ENCODE measurements around the gene GSDME. TPM values are rescaled to one million over a fixed set of nuclear protein-coding genes. Genes with fewer than 3 reads are reported as not detected.

Gene GSDME
- total and polyA plus RNA-seq, 2 experiments from 2014 or later, result 35.1 to 48.1 TPM

GRCh38 chr7:24769851-24770250 is 12.6 kb upstream of the GSDME start:
- Histone ChIP-seq H3K36me3 (replicated peaks; ENCODE audit: insufficient read depth, low read depth) (no peaks in the 10 kb centered on the region), H2AFZ (no peak overlapping the region), H3K4me1 (ENCODE audit: insufficient read depth) (no peaks in the 10 kb centered on the region), H3K9me3 (ENCODE audit: low read depth) (no peaks in the 10 kb centered on the region), H3K79me2 (no peaks in the 10 kb centered on the region), H3K4me2 (no peak overlapping the region), H3K4me3 (no peak overlapping the region), H3K27ac (no peak overlapping the region), H3K27me3 (no peaks in the 10 kb centered on the region), H4K20me1 (ENCODE audit: insufficient read depth, poor library complexity, severe bottlenecking) (no peaks in the 10 kb centered on the region), H3K9me2 (replicated peaks; ENCODE audit: insufficient read depth) (no peaks in the 10 kb centered on the region)
- TF ChIP-seq, protein P1, sequence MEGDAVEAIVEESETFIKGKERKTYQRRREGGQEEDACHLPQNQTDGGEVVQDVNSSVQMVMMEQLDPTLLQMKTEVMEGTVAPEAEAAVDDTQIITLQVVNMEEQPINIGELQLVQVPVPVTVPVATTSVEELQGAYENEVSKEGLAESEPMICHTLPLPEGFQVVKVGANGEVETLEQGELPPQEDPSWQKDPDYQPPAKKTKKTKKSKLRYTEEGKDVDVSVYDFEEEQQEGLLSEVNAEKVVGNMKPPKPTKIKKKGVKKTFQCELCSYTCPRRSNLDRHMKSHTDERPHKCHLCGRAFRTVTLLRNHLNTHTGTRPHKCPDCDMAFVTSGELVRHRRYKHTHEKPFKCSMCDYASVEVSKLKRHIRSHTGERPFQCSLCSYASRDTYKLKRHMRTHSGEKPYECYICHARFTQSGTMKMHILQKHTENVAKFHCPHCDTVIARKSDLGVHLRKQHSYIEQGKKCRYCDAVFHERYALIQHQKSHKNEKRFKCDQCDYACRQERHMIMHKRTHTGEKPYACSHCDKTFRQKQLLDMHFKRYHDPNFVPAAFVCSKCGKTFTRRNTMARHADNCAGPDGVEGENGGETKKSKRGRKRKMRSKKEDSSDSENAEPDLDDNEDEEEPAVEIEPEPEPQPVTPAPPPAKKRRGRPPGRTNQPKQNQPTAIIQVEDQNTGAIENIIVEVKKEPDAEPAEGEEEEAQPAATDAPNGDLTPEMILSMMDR (IDR thresholded peaks at IDR 0.05; ENCODE audit: poor library complexity), result no peak
- no peak for TF ChIP-seq EZH2phosphoT487 (IDR thresholded peaks at IDR 0.05; ENCODE audit: low read depth, severe bottlenecking, unreplicated experiment)
- no peak for TF ChIP-seq EZH2 (IDR thresholded peaks at IDR 0.05; ENCODE audit: borderline replicate concordance)
- DNase-seq (ENCODE audit: low spot score), result no peak
- WGBS (ENCODE audit: low lambda C conversion rate, missing lambda C conversion rate), result 92% methylated on average over 2 of the region's 2 CpGs

DNA sequence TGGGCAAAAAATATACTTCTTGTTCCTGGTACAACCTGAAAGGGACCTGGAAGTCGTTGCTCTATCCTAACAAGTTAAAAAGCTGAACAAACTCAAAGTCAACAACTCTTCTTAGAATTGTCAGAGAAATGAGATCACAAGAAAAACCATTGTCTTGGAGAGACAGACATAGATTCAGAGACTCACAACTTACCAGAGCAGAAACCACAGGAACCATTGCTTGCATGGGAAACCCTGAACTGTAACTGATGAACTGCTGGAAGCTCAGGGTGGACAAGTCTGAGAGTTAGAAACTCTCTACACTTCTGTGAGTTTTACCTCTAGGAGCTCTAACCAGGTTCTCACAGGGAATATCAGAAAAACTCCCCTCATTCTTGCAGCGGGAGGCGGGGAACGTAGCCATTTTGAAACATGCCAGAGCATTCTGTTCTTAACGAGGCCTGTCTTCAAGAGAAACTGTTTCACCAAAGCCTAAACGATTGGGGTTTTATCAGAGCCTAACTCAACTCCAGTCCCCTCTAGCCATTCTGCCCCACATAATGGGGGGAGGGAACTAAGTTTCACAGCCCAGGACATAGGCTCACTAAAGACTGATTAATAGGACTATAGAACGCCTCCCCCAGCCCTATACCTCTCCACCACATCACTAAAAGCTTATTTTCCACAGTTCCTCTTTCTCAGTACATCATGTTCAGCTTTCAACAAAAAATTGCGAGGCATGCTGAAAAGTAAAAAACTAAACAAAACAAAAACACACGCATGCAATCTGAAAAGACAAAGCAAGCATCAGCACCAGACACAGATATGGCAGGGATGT is 12.0 kb upstream of the GSDME start:
- no peak overlapping the region for H2AFZ ChIP-seq
- no peak overlapping the region for H3K4me2 ChIP-seq
- DNase-seq (ENCODE audit: low spot score), result no peak
- no peaks in the 10 kb centered on the region for H3K4me1 ChIP-seq (ENCODE audit: insufficient read depth)
- TF ChIP-seq EZH2phosphoT487 (IDR thresholded peaks at IDR 0.05; ENCODE audit: low read depth, severe bottlenecking, unreplicated experiment) (no peak), EZH2 (IDR thresholded peaks at IDR 0.05; ENCODE audit: borderline replicate concordance) (no peak)
- TF ChIP-seq, protein P1 (IDR thresholded peaks at IDR 0.05; ENCODE audit: poor library complexity), result no peak
- no peaks in the 10 kb centered on the region for H3K36me3 ChIP-seq (replicated peaks; ENCODE audit: insufficient read depth, low read depth)
- no peaks in the 10 kb centered on the region for H3K79me2 ChIP-seq
- H3K9me2 ChIP-seq (replicated peaks; ENCODE audit: insufficient read depth), result no peaks in the 10 kb centered on the region
- no peaks in the 10 kb centered on the region for H3K9me3 ChIP-seq (ENCODE audit: low read depth)
- WGBS (ENCODE audit: low lambda C conversion rate, missing lambda C conversion rate), result 81% methylated on average over 9 of the region's 9 CpGs
- H3K27me3 ChIP-seq, result no peaks in the 10 kb centered on the region
- H3K27ac ChIP-seq, result no peak overlapping the region
- no peaks in the 10 kb centered on the region for H4K20me1 ChIP-seq (ENCODE audit: insufficient read depth, poor library complexity, severe bottlenecking)
- H3K4me3 ChIP-seq, result no peak overlapping the region

- no peaks in the 10 kb centered on the region for H3K36me3 ChIP-seq (replicated peaks; ENCODE audit: insufficient read depth, low read depth)
- H3K4me2 ChIP-seq, result no peak overlapping the region
- no peak for DNase-seq (ENCODE audit: low spot score)
- WGBS (ENCODE audit: low lambda C conversion rate, missing lambda C conversion rate), result 70% methylated on average over 9 of the region's 9 CpGs
- TF ChIP-seq EZH2 (IDR thresholded peaks at IDR 0.05; ENCODE audit: borderline replicate concordance), result no peak
- TF ChIP-seq, protein P1 (IDR thresholded peaks at IDR 0.05; ENCODE audit: poor library complexity), result no peak
- no peak for TF ChIP-seq EZH2phosphoT487 (IDR thresholded peaks at IDR 0.05; ENCODE audit: low read depth, severe bottlenecking, unreplicated experiment)
- no peaks in the 10 kb centered on the region for H3K9me3 ChIP-seq (ENCODE audit: low read depth)
- no peaks in the 10 kb centered on the region for H3K27me3 ChIP-seq
- no peaks in the 10 kb centered on the region for H3K4me1 ChIP-seq (ENCODE audit: insufficient read depth)
- H3K27ac ChIP-seq, result no peak overlapping the region
- no peaks in the 10 kb centered on the region for H4K20me1 ChIP-seq (ENCODE audit: insufficient read depth, poor library complexity, severe bottlenecking)
- no peaks in the 10 kb centered on the region for H3K79me2 ChIP-seq
- H2AFZ ChIP-seq, result no peak overlapping the region
- H3K4me3 ChIP-seq, result no peak overlapping the region
- no peaks in the 10 kb centered on the region for H3K9me2 ChIP-seq (replicated peaks; ENCODE audit: insufficient read depth)
Observed at GRCh38 chr7:24767878-24768569, 10.8 kb upstream of the GSDME start.
